HG03095 (cell line): ENCODE data around the gene KANSL2.
"Not testable (repeated sequence)": the region's sequence is repeated elsewhere in the genome, so short reads cannot be mapped to it uniquely, and the experiment has no call there.

ENCODE experiments used
- ATAC-seq: cut with Tn5 transposase; IDR thresholded peaks from one replicate; pipeline ENCODE4 v1.9.1; 2021; ENCODE audit warnings: moderate library complexity; ENCODE audit not compliant: unreplicated experiment

KANSL2 gene

DNA sequence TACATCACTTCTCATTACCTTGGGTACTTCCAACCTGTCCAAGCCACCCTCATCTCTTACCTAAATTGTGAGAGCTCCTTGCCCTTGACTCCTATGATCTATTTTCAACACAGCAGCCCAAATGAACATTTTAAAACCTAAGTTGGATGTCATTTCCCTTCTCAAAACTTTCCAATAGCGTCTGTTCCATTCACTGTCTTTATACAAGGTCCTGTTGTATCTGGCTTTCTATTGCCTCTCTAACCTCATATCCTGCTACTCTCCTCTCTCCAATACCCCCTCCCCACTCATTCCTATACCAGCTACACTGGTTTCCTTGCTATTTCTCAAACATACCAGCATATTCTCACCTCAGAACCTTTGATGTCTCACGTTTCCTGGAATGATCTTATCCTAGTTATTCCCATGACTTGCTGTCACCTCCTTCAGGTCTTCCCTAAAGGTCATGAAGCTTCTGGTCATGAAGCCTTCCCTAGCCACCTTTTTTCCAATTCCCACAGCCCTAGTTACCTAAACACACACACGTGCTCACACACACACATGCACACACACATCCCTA lies 4.1 kb upstream of the KANSL2 start:
- ATAC-seq = no peak

DNA sequence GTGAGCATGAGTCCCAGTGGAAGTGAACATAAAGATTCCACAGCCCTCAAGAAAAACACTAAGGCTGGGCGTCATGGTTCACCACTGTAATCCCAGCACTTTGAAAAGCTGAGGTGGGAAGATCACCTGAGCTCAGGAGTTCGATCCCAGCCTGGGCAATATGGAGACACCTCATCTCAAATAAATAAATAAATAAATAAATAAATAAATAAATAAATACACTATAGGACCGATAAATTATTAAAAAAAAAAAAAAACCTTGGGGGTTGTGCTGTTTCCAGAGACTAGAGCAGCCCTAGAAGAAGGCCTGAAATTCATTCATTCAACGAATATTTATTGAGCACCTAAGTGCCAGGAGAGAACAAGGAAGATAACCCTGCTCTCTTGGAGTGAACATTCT lies 1.5 kb upstream of the KANSL2 start:
- no peak for ATAC-seq

- no peak for ATAC-seq
Measured at GRCh38 chr12:48682927-48683326, 889 bp upstream of the KANSL2 start.

DNA sequence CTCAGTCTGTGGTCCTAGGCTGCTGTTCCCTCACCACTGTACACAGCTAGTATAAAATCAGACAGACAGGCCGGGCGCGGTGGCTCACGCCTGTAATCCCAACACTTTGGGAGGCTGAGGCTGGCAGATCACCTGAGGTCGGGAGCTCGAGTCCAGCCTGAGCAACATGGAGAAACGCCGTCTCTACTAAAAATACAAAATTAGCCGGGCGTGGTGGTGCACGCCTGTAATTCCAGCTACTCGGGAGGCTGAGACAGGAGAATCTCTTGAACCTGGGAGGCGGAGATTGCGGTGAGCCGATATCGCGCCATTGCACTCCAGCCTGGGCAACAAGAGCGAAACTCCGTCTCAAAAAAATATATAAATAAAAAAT lies 481 bp upstream of the KANSL2 start:
- ATAC-seq = not testable (repeated sequence)

- ATAC-seq = no peak
Measured at GRCh38 chr12:48681399-48681709, 684 bp downstream of the KANSL2 start.

GRCh38 chr12:48680861-48681260 lies 1.2 kb downstream of the KANSL2 start:
- no peak for ATAC-seq

DNA sequence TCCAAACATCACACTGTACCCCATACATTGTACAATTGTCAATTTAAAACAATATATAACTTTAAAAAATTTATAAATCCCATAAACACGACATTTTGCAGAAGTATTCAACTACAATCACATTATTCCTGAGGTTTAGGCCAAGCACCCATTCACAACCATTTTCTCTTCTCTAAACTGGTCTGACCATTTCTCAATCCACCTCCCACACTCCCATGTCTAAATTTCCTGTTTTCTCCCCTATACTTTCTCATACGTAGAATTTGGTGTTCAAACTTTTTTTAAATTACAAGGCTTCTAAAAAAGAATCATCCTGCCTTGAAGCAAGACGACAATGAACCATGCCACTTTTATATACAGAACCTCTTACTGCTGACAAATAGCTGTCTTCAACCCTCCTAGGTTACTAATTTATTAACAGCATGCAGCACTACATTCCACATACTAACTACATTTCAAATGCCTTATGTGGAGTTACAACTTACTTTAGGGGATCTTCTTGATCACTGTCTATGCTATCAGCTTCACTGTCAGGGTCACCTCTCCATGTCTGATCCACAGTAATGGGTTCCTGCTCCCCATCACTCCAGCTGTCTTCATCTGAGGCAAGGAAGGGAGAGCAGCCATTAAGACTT lies 3.4 kb downstream of the KANSL2 start:
- ATAC-seq = no peak

DNA sequence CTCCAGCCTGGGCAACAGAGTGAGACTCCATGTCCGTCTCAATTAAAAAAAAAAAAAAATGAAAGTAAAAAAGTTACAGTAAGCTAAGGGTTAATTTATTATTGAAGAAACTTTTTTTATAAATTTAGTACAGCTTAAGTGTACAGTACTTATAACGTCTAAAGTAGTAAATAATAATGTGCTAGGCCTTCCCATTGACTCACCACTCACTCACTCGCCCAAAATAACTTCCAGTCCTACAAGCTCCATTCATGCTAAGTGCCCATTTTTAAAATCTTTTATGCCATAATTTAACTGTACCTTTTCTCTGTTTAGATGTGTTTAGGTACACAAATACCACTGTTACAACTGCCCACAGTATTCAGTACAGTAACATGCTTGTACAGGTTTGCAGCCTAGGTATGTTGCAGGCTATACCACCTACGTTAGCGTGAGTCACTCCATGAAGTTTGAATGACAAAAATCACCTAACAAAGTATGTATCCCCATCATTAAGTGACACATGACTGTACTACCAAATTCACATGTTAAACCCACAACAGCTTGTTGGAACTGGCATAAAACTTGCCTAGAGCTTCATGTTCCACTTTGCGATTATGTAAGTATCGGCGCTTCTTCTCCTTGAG lies 10.7 kb downstream of the KANSL2 start:
- ATAC-seq = no peak

DNA sequence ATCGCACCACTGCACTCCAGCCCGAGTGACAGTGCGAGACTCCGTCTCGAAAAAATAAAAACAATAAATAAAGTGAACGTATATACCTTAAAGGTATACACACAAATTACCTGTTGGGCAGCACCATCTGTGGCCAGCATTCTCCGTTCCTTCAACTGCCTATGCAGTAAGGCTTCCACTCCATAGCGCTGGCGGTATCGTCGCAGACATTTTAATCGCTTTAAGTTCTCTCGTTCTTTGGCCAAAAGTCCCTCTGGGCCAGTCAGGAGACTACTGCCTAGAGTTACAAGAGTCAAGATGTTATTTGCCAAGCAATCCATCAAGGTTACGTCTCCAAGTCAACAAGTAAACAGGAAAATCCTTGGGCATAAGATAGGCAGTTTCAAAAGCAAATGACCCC lies 13.0 kb downstream of the KANSL2 start:
- ATAC-seq = no peak

GRCh38 chr12:48659863-48660262 lies 22.2 kb downstream of the KANSL2 start:
- no peak for ATAC-seq

DNA sequence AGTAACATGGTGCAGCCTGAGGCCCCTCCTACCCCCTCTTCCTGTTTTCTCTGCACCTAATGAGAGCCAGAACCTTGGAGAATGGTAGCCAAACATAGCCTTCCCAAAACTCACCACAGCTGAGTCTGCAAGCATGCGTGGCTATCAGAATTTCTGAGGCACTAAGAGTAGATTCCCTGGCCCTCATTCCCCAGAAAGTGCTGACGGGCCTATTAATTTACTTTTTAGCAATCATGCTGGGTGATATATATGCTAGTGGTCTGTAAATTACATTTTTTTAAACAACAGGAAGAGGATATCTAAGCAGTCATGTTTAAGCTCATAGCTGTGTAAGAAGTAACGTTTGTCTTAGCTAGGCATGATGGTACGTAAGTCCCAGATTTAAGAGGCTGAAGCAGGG lies 30.4 kb downstream of the KANSL2 start:
- no peak for ATAC-seq

DNA sequence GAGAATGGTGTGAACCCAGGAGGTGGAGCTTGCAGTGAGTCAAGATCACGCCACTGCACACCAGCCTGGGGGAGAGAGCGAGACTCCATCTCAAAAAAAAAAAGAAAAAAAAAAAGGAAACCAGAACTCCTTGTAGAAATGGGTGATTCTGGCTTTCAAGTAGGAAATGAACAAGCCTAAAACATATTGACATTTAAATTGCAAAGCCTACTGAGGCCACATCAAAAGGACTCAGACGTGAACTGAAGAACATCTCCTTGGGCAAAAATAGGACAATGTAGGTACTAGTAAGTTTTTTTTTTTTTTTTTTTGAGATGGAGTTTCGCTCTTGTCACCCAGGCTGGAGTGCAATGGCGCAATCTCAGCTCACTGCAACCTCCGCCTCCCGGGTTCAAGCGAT lies 36.7 kb downstream of the KANSL2 start:
- ATAC-seq = not testable (repeated sequence)

- no peak for ATAC-seq
Measured at GRCh38 chr12:48643011-48643410, 39.0 kb downstream of the KANSL2 start.

DNA sequence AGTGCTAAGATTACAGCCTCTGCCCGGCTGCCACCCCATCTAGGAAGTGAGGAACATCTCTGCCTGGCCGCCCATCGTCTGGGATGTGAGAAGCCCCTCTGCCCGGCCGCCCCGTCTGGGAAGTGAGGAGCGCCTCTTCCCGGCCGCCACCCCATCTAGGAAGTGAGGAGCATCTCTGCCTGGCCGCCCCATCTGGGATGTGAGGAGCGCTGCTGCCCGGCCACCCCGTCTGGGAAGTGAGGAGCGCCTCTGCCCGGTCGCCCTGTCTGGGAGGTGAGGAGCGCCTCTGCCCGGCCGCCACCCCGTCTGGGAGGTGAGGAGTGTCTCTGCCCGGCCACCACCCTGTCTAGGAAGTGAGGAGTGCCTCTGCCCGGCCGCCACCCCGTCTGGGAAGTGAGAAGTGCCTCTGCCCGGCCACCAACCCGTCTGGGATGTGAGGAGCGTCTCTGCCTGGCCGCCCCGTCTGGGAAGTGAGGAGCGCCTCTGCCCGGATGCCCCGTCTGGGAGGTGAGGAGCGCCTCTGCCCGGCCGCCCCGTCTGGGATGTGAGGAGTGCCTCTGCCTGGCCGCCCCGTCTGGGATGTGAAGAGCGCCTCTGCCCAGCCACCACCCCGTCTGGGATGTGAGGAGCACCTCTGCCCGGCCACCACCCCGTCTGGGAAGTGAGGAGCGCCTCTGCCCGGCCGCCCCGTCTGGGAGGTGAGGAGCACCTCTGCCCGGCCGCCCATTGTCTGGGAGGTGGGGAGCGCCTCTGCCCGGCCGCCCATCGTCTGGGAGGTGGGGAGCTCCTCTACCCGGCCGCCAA lies 40.1 kb downstream of the KANSL2 start:
- not testable (repeated sequence) for ATAC-seq

DNA sequence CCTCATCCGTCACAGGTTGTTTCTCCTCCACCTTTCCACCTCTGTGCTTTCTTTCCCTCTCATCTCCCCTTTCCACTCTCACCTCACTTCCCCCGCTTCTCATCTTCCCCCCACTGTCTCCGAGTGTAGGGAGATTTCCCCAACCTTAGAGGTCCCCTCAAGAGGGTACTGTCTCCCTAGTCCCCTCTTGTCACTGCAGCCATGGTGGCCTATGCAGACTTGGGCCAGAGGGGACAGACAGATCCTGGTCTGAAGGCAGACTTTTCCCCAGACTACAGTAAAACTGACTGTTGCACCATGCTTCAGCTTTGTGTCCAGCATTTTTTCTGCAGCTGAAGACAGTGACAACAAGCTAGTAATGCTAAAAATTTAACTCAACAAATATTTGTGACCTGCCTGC lies 41.2 kb downstream of the KANSL2 start:
- ATAC-seq = no peak

DNA sequence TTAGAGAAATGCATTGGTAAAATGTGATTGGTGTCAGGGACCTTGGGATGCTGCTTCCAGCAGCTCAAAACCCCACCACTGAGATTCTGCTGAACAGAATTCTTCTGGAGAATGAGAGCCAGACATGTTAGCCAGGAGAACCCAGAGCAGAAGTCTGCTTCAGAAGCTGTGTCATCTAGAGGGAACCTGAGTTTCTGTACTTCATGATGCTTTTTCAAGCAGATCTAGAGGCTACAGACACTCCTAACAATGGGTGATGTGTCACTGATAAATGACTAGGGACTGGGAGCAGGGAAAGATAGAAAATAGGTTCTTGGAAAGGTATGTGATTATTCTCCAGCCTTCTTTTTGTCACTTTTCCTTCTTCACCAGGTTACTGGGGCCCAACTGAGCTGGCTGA lies 41.6 kb downstream of the KANSL2 start:
- ATAC-seq = no peak

- no peak for ATAC-seq
Measured at GRCh38 chr12:48631071-48631470, 51.0 kb downstream of the KANSL2 start.

GRCh38 chr12:48630346-48630745 lies 51.7 kb downstream of the KANSL2 start:
- ATAC-seq = no peak

- no peak for ATAC-seq
Measured at GRCh38 chr12:48629541-48629940, 52.5 kb downstream of the KANSL2 start.

- no peak for ATAC-seq
Measured at GRCh38 chr12:48627556-48627955, 54.5 kb downstream of the KANSL2 start.

DNA sequence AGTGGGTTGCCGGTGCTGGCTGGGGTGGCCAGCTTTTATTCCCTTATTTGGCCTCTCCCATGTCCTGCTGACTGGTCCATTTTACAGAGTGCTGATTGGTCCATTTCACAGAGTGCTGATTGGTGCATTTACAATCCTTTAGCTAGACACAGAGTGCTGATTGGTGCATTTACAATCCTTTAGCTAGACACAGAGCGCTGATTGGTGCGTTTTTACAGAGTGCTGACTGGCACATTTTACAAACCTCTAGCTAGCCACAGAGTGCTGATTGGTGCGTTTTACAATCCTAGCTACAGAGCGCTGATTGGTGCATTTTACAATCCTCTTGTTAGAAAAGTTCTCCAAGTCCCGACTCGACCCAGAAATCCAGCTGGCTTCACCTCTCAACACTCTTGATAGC lies 59.0 kb downstream of the KANSL2 start:
- not testable (repeated sequence) for ATAC-seq

GRCh38 chr12:48618541-48618940 lies 63.5 kb downstream of the KANSL2 start:
- no peak for ATAC-seq
